Activated CD4-positive, alpha-beta T cell treated with anti-CD3 and anti-CD28 coated beads for 48 hours (primary cell): ENCODE measurements around the gene SPOCK2.

ENCODE experiments used
- DNase-seq: peaks from one replicate; pipeline ENCODE4 v3.0.0-alpha.2; 2020

The SPOCK2 gene

DNA sequence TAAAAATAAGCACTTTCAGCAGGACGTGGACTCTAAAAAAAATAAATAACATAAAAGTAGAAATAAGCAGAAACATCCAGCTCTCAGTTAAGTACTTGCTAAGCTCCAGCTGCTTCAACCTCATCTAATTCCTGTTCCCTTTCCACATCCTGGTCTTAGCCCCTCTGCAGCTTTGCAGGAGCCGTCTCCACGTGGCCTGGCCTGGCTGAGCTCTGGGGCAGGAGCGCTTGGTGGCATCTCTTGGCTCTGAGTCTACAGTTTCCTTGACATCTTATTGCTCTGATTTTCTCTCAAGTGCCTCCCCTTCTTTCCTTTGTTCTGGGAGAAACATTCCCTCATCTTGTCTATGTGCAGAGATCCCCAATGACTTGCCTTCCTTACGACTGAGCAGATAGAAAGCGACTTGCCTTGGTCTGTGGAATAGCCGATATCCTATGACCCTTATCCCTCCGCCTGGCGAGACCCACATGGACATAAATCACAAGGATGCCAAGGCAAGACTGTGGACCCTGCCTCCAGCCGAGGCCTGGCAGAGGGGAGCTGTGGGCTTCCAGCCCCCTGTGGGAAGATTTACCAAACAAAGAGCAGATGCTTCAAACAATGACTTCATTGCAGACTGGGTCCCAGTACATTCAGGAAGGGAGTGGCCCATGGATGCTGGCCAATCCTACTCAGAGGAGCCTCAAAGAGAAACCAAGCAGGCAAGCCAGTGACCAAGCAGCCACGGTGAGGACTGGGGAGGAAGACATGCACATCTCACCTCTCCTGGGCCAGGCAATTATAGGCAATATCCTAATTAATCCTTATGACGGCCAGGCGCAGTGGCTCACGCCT is 61.9 kb downstream of the SPOCK2 start:
- no peak for DNase-seq

GRCh38 chr10:72025832-72026231 is 62.5 kb downstream of the SPOCK2 start:
- no peak for DNase-seq

DNA sequence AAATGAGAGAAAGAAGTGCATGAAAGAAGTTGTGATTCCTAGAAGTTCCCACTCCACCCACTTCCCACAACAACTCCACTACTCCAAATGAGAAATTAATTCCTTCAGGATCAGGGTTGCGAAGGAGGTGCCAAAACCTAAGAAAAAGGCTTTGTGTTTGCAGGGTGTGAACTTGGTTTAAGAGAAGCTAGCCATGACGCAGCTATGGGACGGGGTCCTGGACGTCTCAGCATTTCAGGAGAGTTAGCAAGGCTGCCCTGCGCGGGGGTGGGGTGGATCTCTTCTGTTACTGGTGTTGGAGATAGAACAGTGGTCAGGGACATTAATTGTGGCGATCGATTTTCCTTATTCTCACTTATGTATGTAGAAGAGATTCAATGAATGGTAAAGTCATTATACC is 63.0 kb downstream of the SPOCK2 start:
- DNase-seq = no peak

- no peak for DNase-seq
Measured at GRCh38 chr10:72024596-72024995, 63.8 kb downstream of the SPOCK2 start.

GRCh38 chr10:72022228-72022627 is 66.1 kb downstream of the SPOCK2 start:
- no peak for DNase-seq

- no peak for DNase-seq
Measured at GRCh38 chr10:72020914-72021809, 67.2 kb downstream of the SPOCK2 start.

DNA sequence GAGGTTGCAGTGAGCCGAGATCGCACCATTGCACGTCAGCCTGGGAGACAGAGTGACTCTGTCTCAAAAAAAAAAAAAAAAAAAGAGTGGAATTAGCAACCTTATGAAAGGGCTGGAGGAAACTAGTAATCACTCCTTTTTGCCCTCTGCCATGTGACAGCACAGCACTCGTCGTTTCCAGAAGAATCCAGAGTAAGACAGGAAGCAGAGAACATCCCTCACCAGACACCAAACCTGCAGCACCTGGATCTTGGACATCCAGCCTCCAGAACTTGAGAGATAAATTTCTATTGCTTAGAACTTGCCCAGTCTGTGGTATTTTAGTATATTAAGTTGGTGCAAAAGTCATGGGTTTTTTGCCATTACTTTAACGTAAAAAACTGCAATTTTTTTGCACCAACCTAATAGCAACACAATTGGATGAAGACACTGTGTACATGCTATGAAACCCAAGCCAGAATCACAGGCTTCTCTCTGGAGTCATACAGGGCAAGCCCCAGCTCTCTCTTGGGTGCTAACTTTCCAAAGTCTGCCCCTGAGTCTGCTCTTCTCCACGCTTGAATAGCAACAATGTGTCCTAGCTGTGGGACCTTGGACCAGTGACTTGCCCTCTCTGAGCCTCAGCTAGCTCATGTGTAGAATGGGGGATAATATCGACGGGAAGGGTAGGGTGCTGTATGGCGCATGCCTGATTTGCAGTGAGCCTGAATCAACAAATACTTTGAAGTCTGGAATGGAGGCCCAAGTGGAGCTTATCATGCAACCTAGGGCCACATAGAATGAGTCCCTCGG is 69.1 kb downstream of the SPOCK2 start:
- no peak for DNase-seq

DNA sequence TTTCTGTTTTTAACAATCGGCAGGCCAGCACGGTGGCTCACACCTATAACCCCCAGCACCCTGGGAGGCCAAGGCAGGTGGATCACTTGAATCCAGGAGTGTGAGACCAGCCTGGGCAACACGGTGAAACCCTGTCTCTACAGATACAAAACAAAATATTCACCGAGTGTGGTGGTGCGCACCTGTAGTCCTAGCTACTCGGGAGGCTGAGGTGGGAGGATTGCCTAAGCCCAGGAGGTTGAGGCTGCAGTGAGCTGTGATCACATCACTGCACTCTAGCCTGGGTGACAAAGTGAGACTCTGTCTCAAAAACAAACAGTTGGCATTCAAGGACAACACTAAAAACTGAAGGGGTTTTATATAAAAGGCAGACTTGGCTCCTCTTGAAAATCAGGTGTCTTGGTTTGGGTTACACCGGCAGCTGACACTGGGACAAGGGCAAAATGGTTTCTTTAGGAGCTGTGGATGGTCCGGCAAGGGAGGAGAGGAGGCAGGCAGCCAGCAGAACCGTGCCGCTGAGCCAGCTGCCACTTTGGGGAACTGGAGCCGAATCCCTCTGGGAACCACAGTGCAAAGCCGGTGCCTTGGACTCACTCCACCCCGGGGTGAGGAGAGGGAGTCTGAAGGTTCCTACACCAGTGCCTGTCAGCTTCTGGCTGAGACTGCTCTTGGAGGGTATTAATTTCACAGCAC is 71.6 kb downstream of the SPOCK2 start:
- no peak for DNase-seq

DNA sequence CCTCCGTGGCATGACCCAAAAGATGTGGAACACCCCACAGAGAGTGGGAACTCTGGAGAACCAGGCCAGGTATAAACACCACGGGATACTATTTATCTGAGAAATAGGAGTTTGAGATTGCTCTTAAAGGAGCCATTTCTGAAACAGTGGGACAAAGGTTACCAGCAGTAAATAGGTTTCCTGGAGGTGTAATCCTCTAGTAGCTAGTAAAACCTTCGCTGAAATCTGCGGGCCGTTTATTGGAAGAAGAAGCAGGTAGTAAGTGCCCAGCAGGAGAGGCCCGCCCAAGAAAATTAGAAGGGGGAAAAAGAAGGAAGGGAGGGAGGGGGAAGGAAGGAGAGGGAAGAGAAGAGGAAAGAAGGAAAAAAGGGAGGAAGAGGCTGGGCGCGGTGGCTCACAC is 72.5 kb downstream of the SPOCK2 start:
- DNase-seq = no peak

DNA sequence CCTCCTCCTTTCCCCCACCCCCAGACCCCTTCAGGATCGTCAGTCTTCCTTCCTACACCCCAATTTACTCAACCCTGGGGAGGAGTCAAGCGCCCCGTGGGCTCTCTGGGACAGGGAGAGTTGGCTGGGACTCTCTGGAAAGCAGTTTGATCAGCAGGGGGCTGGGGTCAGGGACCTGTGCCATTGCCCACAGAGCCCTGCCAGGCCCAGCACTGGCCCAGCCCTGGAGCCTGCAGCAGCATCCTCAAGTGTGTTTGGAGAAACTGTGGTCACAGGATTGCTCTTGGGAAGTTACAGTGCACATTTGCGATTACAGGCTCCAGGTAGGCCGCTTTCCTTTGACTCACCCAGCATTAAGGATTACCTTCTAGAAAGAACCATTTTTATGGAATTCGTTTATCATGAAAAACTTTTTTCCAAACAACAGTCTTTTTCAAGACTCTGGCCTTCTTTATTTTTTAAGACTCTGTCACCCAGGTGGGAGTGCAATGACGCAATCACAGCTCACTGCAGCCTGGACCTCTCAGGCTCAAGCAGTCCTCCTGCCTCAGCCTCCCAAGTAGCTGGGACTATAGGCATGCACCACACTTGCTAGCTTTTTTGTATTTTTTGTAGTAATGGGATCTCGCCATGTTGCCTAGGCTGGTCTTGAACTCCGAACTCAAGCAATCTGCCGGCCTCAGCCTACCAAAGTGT is 73.4 kb downstream of the SPOCK2 start:
- no peak for DNase-seq

DNA sequence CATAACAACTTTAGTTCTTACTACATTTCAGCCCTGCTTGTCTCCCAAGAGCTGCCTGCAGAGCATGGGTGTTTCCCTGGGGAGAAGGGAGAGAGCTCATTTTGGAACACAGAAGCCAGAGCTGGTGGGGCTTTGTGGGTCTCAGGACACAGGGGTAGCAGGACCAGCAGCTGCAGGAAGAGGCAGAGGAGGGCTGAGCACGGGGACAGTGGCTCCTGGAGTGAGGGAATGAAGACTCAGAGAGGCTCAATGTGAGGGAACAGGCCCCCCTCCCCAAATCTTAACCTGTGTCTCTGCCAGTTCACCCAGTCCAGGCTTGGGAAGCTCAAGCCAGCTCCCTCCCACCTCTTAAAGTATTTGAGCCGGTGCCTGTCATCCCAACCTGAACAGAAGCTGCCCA is 74.2 kb downstream of the SPOCK2 start:
- no peak for DNase-seq

GRCh38 chr10:72013202-72013945 is 75.0 kb downstream of the SPOCK2 start:
- no peak for DNase-seq

DNA sequence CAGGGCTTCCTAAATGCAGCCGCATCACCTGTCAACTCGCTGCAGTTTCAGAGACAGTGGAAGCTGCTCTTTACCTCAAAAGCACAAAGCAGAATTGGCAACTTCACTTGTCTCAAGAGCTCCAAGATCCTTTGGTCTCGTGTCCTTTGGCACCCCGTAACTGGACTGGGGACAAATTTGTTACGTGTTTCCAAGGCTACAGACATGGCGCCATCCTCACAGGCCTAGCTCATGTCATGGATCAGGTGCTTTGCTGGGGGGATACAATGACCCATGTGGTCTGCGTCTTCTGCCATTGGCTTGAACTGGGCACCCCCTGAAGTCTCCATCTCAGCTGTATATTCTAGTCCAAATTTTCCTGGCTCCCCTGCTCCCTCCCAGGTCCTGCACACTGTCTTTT is 75.6 kb downstream of the SPOCK2 start:
- DNase-seq = no peak

DNA sequence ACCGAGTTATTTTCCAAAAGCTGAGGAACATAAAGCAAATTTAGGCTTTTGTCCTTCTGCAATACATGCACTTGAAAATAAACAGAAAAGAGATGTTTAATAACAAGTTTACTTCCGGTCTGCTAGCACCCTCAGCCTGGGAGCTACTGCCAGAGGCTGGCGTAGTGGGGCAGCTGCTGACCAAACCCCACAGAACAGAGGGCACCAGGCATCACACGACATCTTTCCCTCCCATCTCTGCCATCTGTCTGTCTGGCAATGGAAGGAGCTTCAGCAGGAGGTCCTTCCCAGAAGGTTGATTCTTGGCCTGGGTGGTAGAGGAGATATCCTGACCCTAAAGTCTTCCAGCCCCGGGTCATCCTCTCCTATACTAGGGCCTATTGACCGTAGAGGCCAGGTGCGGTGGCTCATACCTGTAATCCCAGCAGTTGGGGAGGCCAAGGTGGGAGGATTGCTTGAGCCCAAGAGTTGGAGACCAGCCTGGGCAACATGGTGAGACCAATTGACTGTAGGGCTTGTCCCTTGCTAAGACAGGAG is 76.3 kb downstream of the SPOCK2 start:
- DNase-seq = no peak

- no peak for DNase-seq
Measured at GRCh38 chr10:72011468-72011867, 76.9 kb downstream of the SPOCK2 start.

DNA sequence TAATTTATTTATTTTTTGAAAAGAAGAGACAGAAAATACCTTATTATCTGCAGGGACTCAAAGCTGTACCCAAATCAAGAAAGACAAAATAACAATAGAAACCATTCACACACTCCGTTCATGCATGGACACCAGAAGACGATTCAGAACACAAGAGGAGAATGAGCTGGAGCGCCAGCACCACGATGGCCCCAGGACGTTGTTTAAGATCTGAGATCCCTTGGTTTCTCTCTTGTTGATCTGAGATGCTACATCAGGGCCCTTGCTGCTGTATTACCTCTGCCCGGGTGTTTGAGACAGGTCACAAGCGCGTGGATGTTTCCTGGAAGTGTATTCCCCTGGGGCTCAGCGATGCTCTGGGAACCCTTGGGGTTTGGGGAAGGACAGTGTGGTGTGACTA is 77.3 kb downstream of the SPOCK2 start:
- DNase-seq = no peak

DNA sequence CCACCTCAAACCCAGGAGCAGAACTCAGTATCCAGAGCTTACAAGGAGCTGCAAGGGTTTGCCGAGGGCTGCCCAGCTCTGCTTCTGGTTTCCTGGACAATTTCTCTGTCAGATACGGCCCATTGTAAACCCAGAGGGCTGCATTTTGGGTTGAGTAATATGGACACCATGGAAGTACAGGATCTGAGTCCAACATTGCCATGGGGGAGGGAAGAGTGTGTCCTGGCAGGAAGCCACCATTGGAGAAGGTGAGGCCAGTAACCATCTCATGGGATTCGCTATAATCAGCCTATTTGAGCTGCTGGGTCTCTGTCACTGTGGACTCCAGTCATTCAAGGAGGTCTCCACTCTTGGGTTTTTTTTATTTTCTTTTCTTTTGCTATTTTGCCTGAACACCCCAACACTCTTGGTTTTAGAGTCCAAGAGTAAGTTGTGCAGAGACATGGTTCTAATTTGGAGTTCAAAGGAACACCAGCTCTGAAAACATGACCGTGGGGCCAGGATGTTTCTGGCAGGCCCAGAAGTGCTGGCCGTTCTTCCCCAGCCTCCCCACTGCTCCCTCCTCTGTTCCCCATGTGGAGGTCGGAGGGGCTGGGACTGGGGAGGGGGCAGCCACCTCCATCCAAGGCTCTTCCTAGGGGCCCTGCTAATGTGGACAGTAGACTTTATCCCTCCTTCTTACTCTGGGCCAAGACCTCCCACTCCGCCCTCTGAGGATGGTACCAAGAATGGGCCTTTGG is 77.9 kb downstream of the SPOCK2 start:
- no peak for DNase-seq

DNA sequence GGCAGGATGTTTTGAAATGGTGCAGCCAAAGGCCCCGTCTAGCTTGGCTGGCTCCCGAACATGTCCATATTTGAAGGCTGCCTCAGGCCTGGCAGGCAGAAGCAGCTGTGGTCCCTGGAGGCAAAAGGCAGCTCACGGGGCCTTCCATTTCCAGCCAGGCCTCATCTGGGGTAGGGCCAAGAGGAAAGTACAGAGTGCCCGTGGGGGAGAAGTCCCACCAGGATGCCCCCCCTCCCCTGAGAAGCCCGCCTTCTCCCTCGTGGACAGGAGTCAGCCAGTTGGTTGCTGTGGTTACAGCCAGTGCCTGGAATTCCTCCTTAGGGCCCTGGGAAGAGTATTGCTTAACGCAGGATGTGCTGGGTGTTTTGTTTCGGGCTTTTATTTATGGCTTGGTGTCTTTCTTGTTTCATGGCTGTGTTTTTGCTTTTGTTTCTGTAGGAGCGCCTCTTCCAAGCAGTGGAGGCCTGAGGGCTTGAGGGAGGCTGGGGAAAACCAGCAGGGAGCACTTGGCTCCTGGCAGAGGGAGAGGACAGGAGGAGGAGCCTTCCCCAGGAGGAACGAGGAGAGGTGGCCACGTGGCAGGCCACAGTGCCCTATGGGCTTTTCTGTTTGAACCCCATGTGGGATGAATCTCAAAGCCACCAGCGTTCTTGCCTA is 78.8 kb downstream of the SPOCK2 start:
- no peak for DNase-seq

GRCh38 chr10:72009051-72009424 is 79.3 kb downstream of the SPOCK2 start:
- DNase-seq = no peak
